NB4 (cell line): Measurements from ENCODE around the gene NT5C.
A peak's percentile ranks its signal among the peaks of the same experiment; 100 is the strongest.
"Not testable (repeated sequence)": the region's sequence is repeated elsewhere in the genome, so short reads cannot be mapped to it uniquely, and the experiment has no call there.

Source experiments
- DNase-seq: peaks from one replicate; pipeline ENCODE4 v3.0.0; 2010; ENCODE audit warnings: low read depth
- H3K4me3 ChIP-seq: one replicate; pipeline ENCODE4 v1.5.1; 2011; ENCODE audit warnings: mild to moderate bottlenecking, low read depth, low read length, moderate library complexity
- MYC ChIP-seq: IDR thresholded peaks from 2 replicates; pipeline ENCODE4 v1.6.1; 2011; ENCODE audit warnings: low read depth, low read length
- POLR2A ChIP-seq: IDR thresholded peaks from 2 replicates; pipeline ENCODE4 v1.6.1; 2011; ENCODE audit warnings: mild to moderate bottlenecking; ENCODE audit not compliant: insufficient read length; ENCODE audit errors: extremely low read depth
- TF ChIP-seq, protein P1 (sequence below): IDR thresholded peaks from one replicate; pipeline ENCODE4 v1.5.1; 2012; ENCODE audit warnings: low read depth, low read length
- TF ChIP-seq, protein P2 (sequence below): IDR thresholded peaks from 2 replicates; pipeline ENCODE4 v1.6.1; 2011; ENCODE audit warnings: low read depth, low read length

Gene NT5C

DNA sequence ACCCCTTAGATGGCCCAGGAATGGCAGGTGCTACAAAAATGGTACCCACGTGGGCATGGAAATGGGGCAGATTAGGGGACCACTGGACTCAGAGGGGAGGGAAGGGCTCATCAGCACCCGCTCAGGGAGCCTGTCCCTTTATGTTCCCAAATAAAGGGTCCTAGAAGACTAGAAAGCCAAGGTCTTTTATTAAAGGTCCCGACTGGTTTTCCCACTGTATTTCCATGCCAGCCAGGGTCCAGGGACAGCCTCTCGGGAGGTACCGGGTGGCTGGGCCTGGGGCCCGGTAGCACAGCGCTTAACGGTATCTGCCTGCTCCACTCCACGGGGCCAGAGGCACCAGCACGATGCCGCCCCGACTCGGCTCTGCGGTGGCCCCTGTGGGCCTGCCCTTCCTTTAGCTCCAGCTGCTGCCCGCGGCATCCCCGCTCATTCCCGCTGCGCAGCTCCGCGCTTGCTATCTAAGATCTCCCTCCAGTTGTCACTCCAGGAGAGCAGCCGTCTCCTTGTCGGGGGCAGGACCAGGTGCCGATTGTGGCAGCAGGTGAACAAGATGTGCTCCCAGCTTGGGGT is 1.4 kb downstream of the NT5C start:
- peak overlapping the region; percentile 71 for H3K4me3 ChIP-seq
- TF ChIP-seq POLR2A (no peak), MYC (no peak)
- TF ChIP-seq, protein P1, sequence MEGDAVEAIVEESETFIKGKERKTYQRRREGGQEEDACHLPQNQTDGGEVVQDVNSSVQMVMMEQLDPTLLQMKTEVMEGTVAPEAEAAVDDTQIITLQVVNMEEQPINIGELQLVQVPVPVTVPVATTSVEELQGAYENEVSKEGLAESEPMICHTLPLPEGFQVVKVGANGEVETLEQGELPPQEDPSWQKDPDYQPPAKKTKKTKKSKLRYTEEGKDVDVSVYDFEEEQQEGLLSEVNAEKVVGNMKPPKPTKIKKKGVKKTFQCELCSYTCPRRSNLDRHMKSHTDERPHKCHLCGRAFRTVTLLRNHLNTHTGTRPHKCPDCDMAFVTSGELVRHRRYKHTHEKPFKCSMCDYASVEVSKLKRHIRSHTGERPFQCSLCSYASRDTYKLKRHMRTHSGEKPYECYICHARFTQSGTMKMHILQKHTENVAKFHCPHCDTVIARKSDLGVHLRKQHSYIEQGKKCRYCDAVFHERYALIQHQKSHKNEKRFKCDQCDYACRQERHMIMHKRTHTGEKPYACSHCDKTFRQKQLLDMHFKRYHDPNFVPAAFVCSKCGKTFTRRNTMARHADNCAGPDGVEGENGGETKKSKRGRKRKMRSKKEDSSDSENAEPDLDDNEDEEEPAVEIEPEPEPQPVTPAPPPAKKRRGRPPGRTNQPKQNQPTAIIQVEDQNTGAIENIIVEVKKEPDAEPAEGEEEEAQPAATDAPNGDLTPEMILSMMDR = no peak
- TF ChIP-seq, protein P2, sequence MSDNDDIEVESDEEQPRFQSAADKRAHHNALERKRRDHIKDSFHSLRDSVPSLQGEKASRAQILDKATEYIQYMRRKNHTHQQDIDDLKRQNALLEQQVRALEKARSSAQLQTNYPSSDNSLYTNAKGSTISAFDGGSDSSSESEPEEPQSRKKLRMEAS = no peak
- no peak for DNase-seq

DNA sequence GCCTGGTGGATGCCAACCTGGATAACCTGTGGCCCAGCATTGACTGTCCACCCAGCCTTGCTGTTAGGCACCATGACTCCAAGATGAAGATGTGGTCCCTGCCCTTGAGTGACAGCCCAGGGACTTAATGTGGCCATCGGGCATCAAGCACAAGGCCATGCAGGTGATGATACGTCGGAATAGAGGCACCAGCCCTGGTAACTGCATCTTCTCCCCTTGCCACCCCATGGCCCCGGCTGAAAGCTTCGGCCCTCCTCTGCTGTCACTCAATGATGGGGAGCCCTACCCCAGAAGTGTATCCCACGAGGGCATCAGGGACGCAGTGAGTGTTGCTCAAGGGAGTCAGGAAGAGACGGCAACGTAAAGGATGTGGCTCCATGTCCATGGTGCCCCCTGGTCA is 2.0 kb downstream of the NT5C start:
- no peak overlapping the region for H3K4me3 ChIP-seq
- no peak for TF ChIP-seq MYC
- TF ChIP-seq, protein P1 = no peak
- TF ChIP-seq, protein P2 = no peak
- no peak for TF ChIP-seq POLR2A

DNA sequence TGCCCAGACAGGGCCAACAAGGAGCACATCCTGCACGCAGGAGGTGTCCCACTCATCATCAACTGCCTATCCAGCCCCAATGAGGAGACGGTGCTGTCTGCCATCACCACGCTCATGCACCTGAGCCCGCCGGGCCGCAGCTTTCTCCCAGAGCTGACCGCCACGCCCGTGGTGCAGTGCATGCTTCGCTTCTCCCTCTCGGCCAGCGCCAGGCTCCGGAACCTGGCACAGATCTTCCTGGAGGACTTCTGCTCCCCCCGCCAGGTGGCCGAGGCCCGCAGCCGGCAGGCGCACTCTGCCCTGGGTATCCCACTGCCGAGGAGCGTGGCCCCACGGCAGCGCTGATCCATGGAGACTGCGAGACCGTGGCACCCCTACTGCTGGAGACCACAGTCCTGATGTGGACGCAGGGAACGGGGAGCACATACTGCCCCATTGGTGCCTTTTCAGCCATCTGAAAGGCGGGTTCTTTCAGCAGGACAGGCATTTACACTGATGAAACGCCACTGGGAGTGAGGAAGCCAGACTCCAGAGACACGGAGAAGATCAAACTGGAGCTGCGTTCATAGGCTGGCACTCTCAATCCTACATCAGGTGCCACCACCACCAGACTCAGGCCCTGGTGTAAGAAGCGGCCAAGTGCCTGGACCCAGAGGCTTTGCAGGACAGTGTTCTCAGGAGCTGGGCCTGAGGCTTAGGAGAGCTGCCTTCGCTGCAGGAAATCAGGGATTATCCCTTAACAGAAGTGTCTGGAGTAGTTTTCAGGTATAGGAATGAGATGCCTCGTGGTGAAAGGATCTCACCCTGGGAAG is 2.6 kb downstream of the NT5C start:
- H3K4me3 ChIP-seq = no peak overlapping the region
- no peak for DNase-seq
- TF ChIP-seq POLR2A (no peak), MYC (no peak)
- TF ChIP-seq, protein P1 = no peak
- TF ChIP-seq, protein P2 = no peak

More for the DNA sequence above, 2.0 kb downstream of the NT5C start:
- DNase-seq = no peak

DNA sequence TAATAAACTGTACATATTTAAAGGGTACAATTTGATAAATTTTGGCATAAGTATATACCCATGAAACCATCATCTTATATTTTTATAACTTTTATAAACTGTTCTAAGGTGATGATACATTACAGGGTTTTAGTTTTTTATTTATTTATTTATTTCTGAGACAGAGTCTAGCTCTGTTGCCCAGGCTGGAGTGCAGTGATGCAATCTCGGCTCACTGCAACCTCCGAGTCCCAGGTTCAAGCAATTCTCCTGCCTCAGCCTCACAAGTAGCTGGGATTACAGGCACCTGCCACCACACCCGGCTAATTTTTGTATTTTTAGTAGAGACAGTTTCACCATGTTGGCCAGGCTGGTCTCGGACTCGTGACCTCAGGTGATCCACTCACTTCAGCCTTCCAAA is 3.6 kb downstream of the NT5C start:
- H3K4me3 ChIP-seq, DNase-seq: not testable (repeated sequence)

DNA sequence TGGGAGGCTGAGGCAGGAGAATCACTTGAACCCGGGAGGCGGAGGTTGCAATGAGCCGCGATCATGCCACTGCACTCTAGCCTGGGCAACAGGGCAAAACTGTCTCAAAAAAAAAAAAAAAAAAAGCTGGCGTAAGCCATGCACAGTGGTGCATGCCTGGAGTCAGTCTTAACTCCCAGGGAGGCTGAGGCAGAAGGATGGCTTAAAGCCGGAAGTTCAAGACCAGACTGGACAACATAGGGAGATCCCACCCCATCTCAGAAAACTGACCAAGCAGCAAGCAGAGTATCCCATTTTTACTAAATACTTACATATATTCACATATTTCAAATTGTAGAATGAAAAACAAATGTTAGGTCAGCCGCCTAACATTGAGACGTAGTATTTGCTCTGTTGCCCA is 4.6 kb downstream of the NT5C start:
- no peak for TF ChIP-seq POLR2A
- TF ChIP-seq, protein P1 = no peak
- TF ChIP-seq MYC = no peak
- no peak overlapping the region for H3K4me3 ChIP-seq
- no peak for DNase-seq

DNA sequence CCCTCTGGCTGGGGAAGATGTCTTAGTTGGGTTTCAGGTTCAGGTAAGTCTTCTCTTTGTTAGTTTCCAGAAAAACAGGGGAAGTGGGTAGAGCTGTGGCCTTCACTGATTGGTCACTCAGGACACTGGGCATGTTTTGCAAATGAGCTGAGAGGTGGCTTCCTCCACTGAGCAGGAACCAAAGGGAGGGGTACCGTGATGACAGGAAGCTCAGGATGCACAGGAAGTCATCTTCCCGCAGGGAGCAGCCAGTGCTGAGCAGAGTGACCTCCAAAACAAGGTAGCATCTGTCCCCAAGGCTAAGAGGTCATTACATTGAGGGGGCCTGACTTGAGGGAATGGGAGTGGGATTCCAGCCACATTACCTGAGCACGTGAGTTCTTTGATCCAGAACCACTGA is 5.6 kb downstream of the NT5C start:
- H3K4me3 ChIP-seq = no peak overlapping the region
- TF ChIP-seq, protein P1 = no peak
- TF ChIP-seq, protein P2 = no peak
- TF ChIP-seq MYC = no peak
- TF ChIP-seq POLR2A = no peak
- DNase-seq = no peak
